Vagina (tissue), 2 donors: ENCODE data around the gene GPR63. TPM values are rescaled to one million over a fixed set of nuclear protein-coding genes. Genes with fewer than 3 reads are reported as not detected.

Experiments used
- DNase-seq, 2 donors: peaks; one replicate each; pipeline ENCODE4 v3.0.0-alpha.2; 2017; ENCODE audit errors: extremely low spot score in 2 of 2
- H3K27ac ChIP-seq: fragments of 200-600 bp; sonication (generic); one replicate; pipeline ENCODE4 v1.5.1; 2019
- H3K27me3 ChIP-seq: fragments of 200-600 bp; sonication (generic); one replicate; pipeline ENCODE4 v1.5.1; 2019
- H3K36me3 ChIP-seq, 2 donors: fragments of 200-600 bp; sonication (generic); one replicate each; pipeline ENCODE4 v1.5.1; 2017 to 2019
- H3K4me1 ChIP-seq: fragments of 200-600 bp; sonication (generic); one replicate; pipeline ENCODE4 v1.5.1; 2019
- H3K4me3 ChIP-seq, 2 donors: fragments of 200-600 bp; sonication (generic); 1 replicate in 1 of 2; 2 replicates in 1 of 2; pipeline ENCODE4 v1.5.1; 2016 to 2019
- H3K9me3 ChIP-seq: fragments of 200-600 bp; sonication (generic); one replicate; pipeline ENCODE4 v1.5.1; 2019
- CTCF ChIP-seq, 3 experiments: fragments of 450-650 bp in 2 of 3; fragments of 200-600 bp in 1 of 3; sonication (generic) in 1 of 3; IDR thresholded peaks; one replicate each; pipeline ENCODE4 v1.5.1; 2017 to 2019; ENCODE audit warnings: antibody characterized with exemption in 3 of 3, mild to moderate bottlenecking in 2 of 3, moderate library complexity in 2 of 3
- POLR2A ChIP-seq, 2 donors: fragments of 450-650 bp; IDR thresholded peaks; one replicate each; pipeline ENCODE4 v1.6.1; 2017; ENCODE audit warnings: antibody characterized with exemption in 2 of 2, mild to moderate bottlenecking in 2 of 2, moderate library complexity in 2 of 2
- POLR2AphosphoS5 ChIP-seq, 2 donors: sonication (generic); formaldehyde crosslinking; IDR thresholded peaks; one replicate each; pipeline ENCODE4 v1.9.0; 2017; ENCODE audit warnings: antibody characterized with exemption in 2 of 2, mild to moderate bottlenecking in 2 of 2, low read depth in 1 of 2; ENCODE audit not compliant: insufficient read depth in 1 of 2
- intact Hi-C: fragments of 100-400 bp; cut with DNase I; formaldehyde crosslinking; loops from one replicate; pipeline ENCODE4 v1.15.1; 2023
- total RNA-seq: library from RNA; depleted of rRNA; stranded (reverse); fragments of >200 nt; gene quantifications from one replicate; pipeline ENCODE4 v1.2.3, GENCODE V29; 2016

Gene GPR63
- total RNA-seq, 1 donor from 2014 or later = 2.5 TPM

GRCh38 chr6:96795481-96795880 is 41.8 kb downstream of the GPR63 start:
- no peaks in the 10 kb centered on the region for H3K9me3 ChIP-seq
- H3K27ac ChIP-seq = no peak overlapping the region
- no peaks in the 10 kb centered on the region for H3K4me1 ChIP-seq
- intact Hi-C loops = no loop called here
- no peak overlapping the region for H3K4me3 ChIP-seq
- TF ChIP-seq CTCF (IDR thresholded peaks at IDR 0.05) = no peak
- TF ChIP-seq POLR2AphosphoS5 (IDR thresholded peaks at IDR 0.05; ENCODE audit: insufficient read depth in 1 of 2, low read depth in 1 of 2) = no peak
- no peak for TF ChIP-seq POLR2A (IDR thresholded peaks at IDR 0.05)
- no peaks in the 10 kb centered on the region for H3K36me3 ChIP-seq
- DNase-seq = no peak
- no peaks in the 10 kb centered on the region for H3K27me3 ChIP-seq

- no peaks in the 10 kb centered on the region for H3K27me3 ChIP-seq
- H3K27ac ChIP-seq = no peak overlapping the region
- intact Hi-C loops = no loop called here
- H3K36me3 ChIP-seq = no peaks in the 10 kb centered on the region
- H3K9me3 ChIP-seq = no peaks in the 10 kb centered on the region
- no peak for DNase-seq
- TF ChIP-seq CTCF (IDR thresholded peaks at IDR 0.05) (no peak), POLR2A (IDR thresholded peaks at IDR 0.05) (no peak), POLR2AphosphoS5 (IDR thresholded peaks at IDR 0.05; ENCODE audit: insufficient read depth in 1 of 2, low read depth in 1 of 2) (no peak)
- H3K4me1 ChIP-seq = no peaks in the 10 kb centered on the region
- H3K4me3 ChIP-seq = no peak overlapping the region
Observed at GRCh38 chr6:96794980-96795379, 42.3 kb downstream of the GPR63 start.

- Histone ChIP-seq H3K4me1 (peaks cover 12% of the 10 kb centered on the region), H3K9me3 (no peaks in the 10 kb centered on the region), H3K4me3 (no peak overlapping the region), H3K27ac (no peak overlapping the region), H3K36me3 (no peaks in the 10 kb centered on the region), H3K27me3 (no peaks in the 10 kb centered on the region)
- no peak for DNase-seq
- TF ChIP-seq POLR2AphosphoS5 (IDR thresholded peaks at IDR 0.05; ENCODE audit: insufficient read depth in 1 of 2, low read depth in 1 of 2) = no peak
- no peak for TF ChIP-seq POLR2A (IDR thresholded peaks at IDR 0.05)
- TF ChIP-seq CTCF (IDR thresholded peaks at IDR 0.05) = no peak
- intact Hi-C loops = no loop called here
Observed at GRCh38 chr6:96792561-96793190, 44.6 kb downstream of the GPR63 start.

- intact Hi-C loops = no loop called here
- H3K9me3 ChIP-seq = no peaks in the 10 kb centered on the region
- DNase-seq = no peak
- no peak overlapping the region for H3K27ac ChIP-seq
- no peaks in the 10 kb centered on the region for H3K36me3 ChIP-seq
- TF ChIP-seq CTCF (IDR thresholded peaks at IDR 0.05) (no peak), POLR2A (IDR thresholded peaks at IDR 0.05) (no peak), POLR2AphosphoS5 (IDR thresholded peaks at IDR 0.05; ENCODE audit: insufficient read depth in 1 of 2, low read depth in 1 of 2) (no peak)
- H3K27me3 ChIP-seq = no peaks in the 10 kb centered on the region
- H3K4me1 ChIP-seq = peaks cover 13% of the 10 kb centered on the region
- no peak overlapping the region for H3K4me3 ChIP-seq
Observed at GRCh38 chr6:96789871-96790270, 47.4 kb downstream of the GPR63 start.

- intact Hi-C loops = no loop called here
- H3K4me3 ChIP-seq = no peak overlapping the region
- no peaks in the 10 kb centered on the region for H3K36me3 ChIP-seq
- peaks cover 18% of the 10 kb centered on the region for H3K4me1 ChIP-seq
- H3K9me3 ChIP-seq = no peaks in the 10 kb centered on the region
- no peaks in the 10 kb centered on the region for H3K27me3 ChIP-seq
- no peak for DNase-seq
- TF ChIP-seq POLR2AphosphoS5 (IDR thresholded peaks at IDR 0.05; ENCODE audit: insufficient read depth in 1 of 2, low read depth in 1 of 2) = no peak
- no peak for TF ChIP-seq POLR2A (IDR thresholded peaks at IDR 0.05)
- TF ChIP-seq CTCF (IDR thresholded peaks at IDR 0.05) = no peak
- H3K27ac ChIP-seq = no peak overlapping the region
Observed at GRCh38 chr6:96787846-96788580, 49.3 kb downstream of the GPR63 start.
